ENCODE measurements around the gene CYP1A1.
"Not testable (repeated sequence)": the region's sequence is repeated elsewhere in the genome, so short reads cannot be mapped to it uniquely, and the experiment has no call there.

Gene CYP1A1

DNA sequence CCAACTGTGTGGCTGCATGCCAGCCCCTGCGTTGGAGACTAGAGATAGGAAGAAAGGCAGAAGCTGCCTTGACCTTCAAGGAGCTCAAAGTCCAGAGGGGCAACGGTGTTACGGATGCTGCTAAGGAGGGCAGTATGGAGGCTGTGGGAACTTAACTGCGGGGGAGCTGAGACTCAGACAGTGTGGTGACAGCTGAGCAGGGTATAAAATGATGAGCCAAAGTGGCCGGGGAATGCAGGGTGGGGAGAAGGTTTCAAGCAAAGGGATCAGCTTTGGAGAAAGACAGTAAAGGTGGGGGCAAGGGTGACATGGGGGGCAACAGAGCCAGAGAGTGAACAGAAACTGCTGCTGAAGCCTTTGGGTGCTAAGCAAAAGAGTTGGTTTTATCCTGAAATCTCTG is 17.1 kb upstream of the CYP1A1 start:
- no peak for DNase-seq (ENCODE audit: low spot score)
- H3K27ac ChIP-seq = no peak overlapping the region
- CTCF ChIA-PET = interaction anchor here (2.0 kb wide), 1 partner anchor 26 kb away, joined by 4 read pairs; no protein-coding TSS in a partner anchor
- TF ChIP-seq, protein P1, sequence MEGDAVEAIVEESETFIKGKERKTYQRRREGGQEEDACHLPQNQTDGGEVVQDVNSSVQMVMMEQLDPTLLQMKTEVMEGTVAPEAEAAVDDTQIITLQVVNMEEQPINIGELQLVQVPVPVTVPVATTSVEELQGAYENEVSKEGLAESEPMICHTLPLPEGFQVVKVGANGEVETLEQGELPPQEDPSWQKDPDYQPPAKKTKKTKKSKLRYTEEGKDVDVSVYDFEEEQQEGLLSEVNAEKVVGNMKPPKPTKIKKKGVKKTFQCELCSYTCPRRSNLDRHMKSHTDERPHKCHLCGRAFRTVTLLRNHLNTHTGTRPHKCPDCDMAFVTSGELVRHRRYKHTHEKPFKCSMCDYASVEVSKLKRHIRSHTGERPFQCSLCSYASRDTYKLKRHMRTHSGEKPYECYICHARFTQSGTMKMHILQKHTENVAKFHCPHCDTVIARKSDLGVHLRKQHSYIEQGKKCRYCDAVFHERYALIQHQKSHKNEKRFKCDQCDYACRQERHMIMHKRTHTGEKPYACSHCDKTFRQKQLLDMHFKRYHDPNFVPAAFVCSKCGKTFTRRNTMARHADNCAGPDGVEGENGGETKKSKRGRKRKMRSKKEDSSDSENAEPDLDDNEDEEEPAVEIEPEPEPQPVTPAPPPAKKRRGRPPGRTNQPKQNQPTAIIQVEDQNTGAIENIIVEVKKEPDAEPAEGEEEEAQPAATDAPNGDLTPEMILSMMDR (conservative IDR thresholded peaks at IDR 0.05; ENCODE audit: low read depth) = no peak
- POLR2A ChIA-PET (ENCODE audit: low non-redundant PET) = no interaction called here

DNA sequence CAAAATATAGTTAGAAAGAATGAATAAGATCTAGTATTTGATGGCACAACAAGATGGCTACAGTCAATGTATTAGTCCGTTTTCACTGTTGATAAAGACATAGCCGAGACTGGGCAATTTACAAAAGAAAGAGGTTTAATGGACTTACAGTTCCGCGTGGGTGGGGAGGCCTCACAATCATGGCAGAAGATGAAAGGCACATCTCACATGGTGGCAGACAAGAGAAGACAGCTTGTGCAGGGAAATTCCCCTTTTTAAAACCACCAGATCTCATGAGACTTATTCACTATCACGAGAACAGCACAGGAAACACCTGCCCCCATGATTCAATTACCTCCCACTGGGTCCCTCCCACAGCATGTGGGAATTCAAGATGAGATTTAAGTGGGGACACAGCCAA is 12.9 kb upstream of the CYP1A1 start:
- POLR2A ChIA-PET (ENCODE audit: low non-redundant PET) = interaction anchor here (0.6 kb wide), 1 partner anchor 41 kb away, joined by 3 read pairs; no protein-coding TSS in a partner anchor
- not testable (repeated sequence) for DNase-seq (ENCODE audit: low spot score); H3K27ac ChIP-seq
- CTCF ChIA-PET = interaction anchor here (0.6 kb wide), 2 partner anchors 33 to 265 kb away, joined by 3 to 6 read pairs; no protein-coding TSS in a partner anchor

DNA sequence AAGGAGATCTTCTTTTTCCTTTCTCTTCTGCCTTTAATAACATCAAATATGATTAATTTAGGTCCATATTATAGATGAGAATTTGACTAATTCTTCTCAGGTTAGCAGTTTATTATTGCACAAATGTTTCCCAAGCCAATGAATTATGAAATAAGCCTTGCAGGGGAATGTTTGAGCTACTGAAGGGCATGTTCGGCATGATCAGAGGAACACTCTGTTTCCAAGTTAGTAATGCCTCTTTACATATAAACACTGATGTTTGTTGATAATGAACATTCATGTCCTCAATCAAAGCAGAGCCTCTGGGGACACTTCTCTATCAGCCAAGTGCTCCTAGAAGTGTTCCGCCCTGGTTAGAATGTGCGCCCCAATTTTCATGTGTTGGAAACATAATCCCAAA is 10.0 kb upstream of the CYP1A1 start:
- no peak for DNase-seq (ENCODE audit: low spot score)
- no peak overlapping the region for H3K27ac ChIP-seq
- TF ChIP-seq, protein P1 (conservative IDR thresholded peaks at IDR 0.05; ENCODE audit: low read depth) = no peak
- ChIA-PET CTCF (interaction anchor here (0.7 to 1.1 kb wide), 2 partner anchors 10 to 15 kb away, joined by 3 read pairs; no protein-coding TSS in a partner anchor), POLR2A (ENCODE audit: low non-redundant PET) (no interaction called here)

DNA sequence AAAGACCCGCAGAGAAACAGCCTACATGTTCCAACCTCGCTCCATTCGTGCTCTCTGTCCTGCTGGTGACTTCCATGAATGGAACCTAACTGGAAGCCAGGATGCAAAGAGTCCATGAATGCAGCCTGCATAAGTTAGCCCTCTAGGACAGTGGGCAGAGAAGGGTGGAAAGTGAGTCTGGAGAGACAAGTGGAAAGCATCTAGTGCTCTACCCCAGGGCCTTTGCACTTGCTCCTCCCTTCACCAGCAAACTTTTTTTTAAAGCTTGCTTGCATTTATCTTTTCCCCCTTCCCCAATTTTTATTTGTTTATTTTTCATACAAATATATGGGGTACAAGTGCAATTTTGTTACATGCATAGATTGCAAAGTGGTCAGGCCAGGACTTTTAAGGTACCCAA is 7.9 kb upstream of the CYP1A1 start:
- TF ChIP-seq, protein P1 (conservative IDR thresholded peaks at IDR 0.05; ENCODE audit: low read depth) = no peak
- CTCF ChIA-PET = interaction anchor here (0.9 kb wide), 1 partner anchor 105 kb away, joined by 5 read pairs; no protein-coding TSS in a partner anchor
- no peak for DNase-seq (ENCODE audit: low spot score)
- POLR2A ChIA-PET (ENCODE audit: low non-redundant PET) = no interaction called here
- H3K27ac ChIP-seq = no peak overlapping the region

DNA sequence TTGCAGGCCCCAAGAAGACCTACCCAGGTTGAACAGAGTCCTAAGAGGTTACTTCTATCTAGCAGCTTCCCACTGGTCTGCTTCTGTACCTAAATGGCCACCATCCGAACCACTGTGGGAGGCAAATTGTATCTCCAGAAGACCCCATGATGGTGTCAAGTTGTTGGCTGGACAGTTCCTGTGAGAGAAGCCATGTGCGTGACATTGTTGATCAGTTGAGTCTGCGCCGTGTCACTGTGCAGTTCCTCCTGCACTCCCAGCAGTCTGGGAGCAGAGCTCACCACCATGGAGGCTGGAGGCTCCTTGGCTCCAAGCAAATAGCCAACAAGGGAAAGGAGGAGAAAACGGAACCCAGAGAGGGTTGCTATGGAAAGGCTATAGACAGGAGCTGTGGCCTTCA is 7.5 kb upstream of the CYP1A1 start:
- H3K27ac ChIP-seq = no peak overlapping the region
- ChIA-PET POLR2A (ENCODE audit: low non-redundant PET) (no interaction called here), CTCF (interaction anchor here (0.6 to 1.0 kb wide), 3 partner anchors 17 to 252 kb away, joined by 4 to 5 read pairs (median 5); no protein-coding TSS in a partner anchor)
- DNase-seq (ENCODE audit: low spot score) = no peak
- TF ChIP-seq, protein P1 (conservative IDR thresholded peaks at IDR 0.05; ENCODE audit: low read depth) = no peak

DNA sequence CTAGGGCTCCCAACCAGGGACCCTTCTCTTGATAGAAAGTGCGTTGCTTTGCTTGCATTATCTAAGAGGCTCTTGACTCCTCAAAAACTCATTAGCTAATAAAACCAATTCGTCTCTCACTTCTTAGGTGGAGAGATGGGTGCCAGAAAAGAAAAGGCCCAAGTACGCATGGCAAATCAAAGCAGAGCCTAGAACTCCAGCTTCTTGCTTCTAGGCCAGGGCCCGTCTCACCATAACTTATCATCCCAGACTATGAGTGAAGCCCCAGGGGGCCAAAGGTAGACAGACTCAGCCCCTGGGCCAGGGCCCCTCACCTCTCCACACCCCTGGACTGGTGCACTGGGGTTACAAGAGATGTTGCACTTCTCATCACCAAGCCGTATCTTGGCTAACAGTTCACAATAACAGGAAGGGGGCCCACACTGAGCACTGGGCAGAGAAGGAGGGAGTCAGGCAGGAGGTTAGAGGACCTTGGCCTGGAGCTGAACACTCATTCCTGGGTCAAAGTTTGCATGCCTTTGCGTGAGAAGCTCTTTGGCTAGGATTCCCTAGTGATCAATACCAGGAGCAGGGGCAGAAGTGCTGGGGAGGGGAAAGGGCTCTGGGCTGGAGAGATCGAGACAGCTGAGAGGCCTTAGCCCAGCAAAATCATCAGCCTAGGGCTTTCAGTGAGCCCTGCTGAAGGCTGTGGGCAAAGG is 5.4 kb upstream of the CYP1A1 start:
- DNase-seq (ENCODE audit: low spot score) = no peak
- TF ChIP-seq, protein P1 (conservative IDR thresholded peaks at IDR 0.05; ENCODE audit: low read depth) = no peak
- POLR2A ChIA-PET (ENCODE audit: low non-redundant PET) = no interaction called here
- CTCF ChIA-PET = interaction anchor here (0.6 kb wide), 1 partner anchor 30 kb away, joined by 4 read pairs; no protein-coding TSS in a partner anchor
- no peak overlapping the region for H3K27ac ChIP-seq

DNA sequence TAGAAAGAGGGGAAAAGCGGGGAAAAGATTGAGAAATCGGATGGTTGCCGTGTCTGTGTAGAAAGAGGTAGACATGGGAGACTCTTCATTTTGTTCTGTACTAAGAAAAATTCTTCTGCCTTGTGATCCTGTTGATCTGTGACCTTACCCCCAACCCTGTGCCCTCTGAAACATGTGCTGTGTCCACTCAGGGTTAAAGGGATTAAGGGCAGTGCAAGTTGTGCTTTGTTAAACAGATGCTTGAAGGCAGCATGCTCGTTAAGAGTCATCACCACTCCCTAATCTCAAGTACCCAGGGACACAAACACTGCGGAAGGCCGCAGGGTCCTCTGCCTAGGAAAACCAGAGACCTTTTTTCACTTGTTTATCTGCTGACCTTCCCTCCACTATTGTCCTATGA is 4.0 kb upstream of the CYP1A1 start:
- POLR2A ChIA-PET (ENCODE audit: low non-redundant PET); H3K27ac ChIP-seq; CTCF ChIA-PET; DNase-seq (ENCODE audit: low spot score): not testable (repeated sequence)

DNA sequence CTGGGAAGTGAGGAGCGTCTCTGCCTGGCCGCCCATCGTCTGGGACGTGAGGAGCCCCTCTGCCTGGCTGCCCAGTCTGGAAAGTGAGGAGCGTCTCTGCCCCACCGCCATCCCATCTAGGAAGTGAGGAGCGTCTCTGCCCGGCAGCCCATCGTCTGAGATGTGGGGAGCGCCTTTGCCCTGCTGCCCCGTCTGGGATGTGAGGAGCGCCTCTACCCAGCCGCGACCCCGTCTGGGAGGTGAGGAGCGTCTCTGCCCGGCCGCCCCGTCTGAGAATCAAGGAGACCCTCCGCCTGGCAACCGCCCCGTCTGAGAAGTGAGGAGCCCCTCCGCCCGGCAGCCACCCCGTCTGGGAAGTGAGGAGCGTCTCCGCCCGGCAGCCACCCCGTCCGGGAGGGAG is 3.4 kb upstream of the CYP1A1 start:
- CTCF ChIA-PET; H3K27ac ChIP-seq; POLR2A ChIA-PET (ENCODE audit: low non-redundant PET); DNase-seq (ENCODE audit: low spot score): not testable (repeated sequence)

All from RWPE1 (cell line).